HG03066 (cell line): ENCODE data around the gene BIK.
"Not testable (repeated sequence)": the region's sequence is repeated elsewhere in the genome, so short reads cannot be mapped to it uniquely, and the experiment has no call there.

Experiments used
- ATAC-seq: cut with Tn5 transposase; IDR thresholded peaks from one replicate; pipeline ENCODE4 v1.9.1; 2021; ENCODE audit warnings: low read depth; ENCODE audit not compliant: unreplicated experiment

Gene BIK

GRCh38 chr22:43133401-43133800 lies 22.9 kb downstream of the BIK start:
- no peak for ATAC-seq

- no peak for ATAC-seq
Measured at GRCh38 chr22:43134553-43134952, 24.0 kb downstream of the BIK start.

- ATAC-seq = no peak
Measured at GRCh38 chr22:43135565-43135964, 25.0 kb downstream of the BIK start.

GRCh38 chr22:43136255-43136654 lies 25.7 kb downstream of the BIK start:
- ATAC-seq = no peak

DNA sequence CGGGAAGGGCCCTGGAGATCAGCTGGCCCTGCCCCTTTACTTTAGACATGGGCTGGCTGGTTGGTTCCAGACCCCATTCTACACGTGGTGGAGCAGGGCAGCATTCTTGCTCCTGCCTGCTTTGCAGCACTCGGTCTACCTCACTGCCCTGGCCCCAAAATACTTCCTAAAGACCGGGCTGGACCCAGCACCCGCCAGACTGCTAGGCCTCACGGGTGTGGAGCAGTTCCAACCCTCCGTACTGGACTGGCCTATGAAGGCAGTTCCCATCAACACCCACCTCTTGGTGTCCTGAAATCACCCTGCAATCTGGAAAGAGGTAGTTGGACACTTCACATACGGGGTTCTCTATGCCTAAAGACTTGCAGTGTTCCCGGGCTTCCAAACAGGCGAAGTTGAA lies 26.3 kb downstream of the BIK start:
- no peak for ATAC-seq

- ATAC-seq = peak; percentile 69
Measured at GRCh38 chr22:43142880-43143562, 32.5 kb downstream of the BIK start, which contains the start of gene MCAT. MCAT (minus strand) TSS chr22:43143398; CDS start chr22:43143348, 50 bp downstream.

DNA sequence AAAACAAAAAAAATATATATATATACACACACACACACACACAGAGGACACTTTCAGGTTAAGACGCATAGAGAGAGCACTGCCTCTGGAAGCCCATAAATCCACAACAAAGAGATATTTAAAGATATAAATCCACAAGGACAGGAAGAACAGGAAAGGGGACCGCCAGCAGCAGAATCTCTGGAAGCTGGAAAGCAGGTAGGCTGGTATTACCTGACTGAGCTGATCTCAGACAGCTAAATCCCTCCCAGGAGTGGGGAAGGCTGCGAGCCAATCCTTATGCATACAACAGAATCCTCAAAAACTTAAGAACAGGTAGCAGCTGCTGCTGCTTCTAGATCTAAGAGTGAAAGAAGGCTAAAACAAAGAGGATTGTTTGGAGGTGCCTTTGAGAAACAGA lies 34.4 kb downstream of the BIK start:
- ATAC-seq = no peak

- not testable (repeated sequence) for ATAC-seq
Measured at GRCh38 chr22:43145371-43145770, 34.8 kb downstream of the BIK start.

DNA sequence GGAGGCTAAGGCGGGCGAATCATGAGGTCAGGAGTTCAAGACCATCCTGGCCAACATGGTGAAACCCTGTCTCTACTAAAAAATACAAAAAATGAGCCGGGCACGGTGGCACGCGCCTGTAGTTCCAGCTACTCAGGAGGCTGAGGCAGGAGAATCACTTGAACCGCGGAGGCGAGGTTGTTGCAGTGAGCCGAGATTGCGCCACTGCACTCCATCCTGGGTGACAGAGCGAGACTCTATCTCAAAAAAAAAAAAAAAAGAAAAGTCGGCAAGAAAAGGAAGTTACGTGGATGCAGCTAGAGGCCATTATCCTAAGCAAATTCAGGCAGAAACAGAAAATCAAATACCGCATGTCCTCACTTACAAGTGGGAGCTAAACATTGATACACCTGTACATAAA lies 35.8 kb downstream of the BIK start:
- not testable (repeated sequence) for ATAC-seq

DNA sequence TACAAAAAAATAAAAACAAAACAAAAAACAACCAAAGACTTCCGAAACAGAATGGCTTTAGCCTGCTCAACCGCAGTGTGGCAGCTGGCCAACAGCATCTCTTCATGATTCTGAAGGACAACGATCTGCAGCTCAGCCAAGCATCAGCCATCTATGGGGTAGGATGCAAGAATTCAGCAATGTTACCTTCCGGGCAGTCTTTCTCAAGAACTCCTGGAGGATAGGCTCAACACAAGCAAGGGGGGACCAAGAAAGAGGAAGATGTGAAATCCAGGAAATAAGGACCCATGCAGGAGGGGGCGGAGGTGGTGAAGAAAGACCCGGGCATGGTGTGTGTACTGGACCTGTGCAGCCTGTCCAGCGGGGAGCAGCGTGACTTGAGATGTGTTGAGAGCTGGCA lies 37.3 kb downstream of the BIK start:
- no peak for ATAC-seq

DNA sequence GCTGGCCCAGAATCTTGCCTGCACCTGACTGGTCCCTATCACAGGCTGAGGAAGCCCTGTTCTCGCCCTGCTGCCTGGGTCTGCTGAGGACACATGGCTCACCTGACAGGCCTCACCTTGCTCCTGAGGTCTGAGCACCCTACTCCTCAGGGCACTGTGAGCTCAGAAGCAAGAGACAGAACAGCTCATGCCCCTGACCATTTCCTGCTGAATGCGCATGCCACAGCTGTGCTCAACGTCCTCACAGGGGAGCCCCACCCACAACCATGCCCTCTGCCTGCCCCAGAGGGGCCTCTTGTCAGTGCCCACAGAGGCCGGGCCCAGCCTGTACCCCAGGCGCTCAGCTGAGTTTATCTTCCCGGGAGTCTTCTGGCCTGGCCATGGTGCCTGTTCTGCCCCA lies 38.0 kb downstream of the BIK start:
- no peak for ATAC-seq

DNA sequence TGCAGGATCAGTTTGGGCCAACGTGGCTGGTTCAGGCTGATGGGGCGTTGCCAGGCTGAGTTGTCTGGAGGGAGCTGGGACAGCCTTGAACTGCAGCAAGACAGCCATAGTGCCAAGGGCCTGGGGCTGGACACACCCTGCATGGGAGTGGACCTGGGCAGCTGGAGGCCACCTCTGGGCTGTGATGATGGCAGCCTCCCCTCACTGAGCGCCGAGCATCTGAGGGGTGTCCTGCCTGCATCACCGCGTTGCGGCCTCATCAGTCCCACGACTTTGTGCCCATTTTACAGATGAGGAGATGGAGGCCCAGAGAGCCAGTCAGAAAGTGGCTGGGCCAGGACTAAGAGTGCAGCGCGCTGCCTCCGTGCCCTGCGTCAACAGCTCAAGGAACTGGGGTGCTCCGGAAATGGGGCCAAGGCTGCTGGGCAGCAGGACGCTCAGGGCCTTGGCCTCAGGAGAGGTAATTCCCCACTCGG lies 40.2 kb downstream of the BIK start:
- no peak for ATAC-seq

- no peak for ATAC-seq
Measured at GRCh38 chr22:43151251-43152002, 40.9 kb downstream of the BIK start, which contains the start of gene TSPO. TSPO (plus strand) TSS chr22:43151559; CDS start chr22:43159239, 7,680 bp downstream.

GRCh38 chr22:43152003-43152356 lies 41.4 kb downstream of the BIK start:
- ATAC-seq = no peak

DNA sequence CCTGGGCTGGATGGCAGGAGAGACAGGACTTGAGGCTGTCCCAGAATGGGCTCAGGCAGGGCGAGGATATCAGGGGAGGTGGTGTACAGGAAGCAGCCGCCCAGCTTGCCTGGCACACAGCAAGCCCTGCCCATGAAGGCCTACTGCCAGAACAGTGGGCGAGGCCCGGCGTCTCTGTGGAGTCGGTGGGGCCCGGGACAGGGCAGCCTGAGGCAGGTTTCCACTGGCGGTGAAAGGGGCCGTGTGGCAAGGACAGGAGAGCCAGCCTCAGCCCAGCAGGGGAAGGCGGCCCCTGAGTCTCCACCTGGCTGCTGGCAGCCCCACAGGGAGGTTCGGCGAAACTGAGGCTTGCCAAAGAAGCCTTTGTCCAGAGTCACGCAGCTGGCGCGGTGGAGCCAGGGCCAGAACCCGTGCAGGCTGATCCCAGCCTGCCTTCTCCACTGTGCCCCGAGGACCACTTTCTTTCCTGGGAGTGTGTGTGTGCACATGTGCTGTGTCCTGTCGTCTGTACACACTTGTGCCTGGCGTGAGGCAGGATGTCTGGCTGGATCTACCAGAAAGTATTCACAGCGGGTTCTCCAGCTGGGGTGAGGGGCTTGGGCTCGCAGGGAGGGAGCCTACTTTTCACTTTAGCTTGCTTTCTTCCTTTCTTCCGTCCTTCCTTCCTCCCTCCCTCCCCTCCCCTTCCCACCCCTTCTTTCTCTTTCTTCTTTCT lies 42.0 kb downstream of the BIK start:
- no peak for ATAC-seq

GRCh38 chr22:43153899-43154298 lies 43.3 kb downstream of the BIK start:
- no peak for ATAC-seq

- no peak for ATAC-seq
Measured at GRCh38 chr22:43154887-43155536, 44.5 kb downstream of the BIK start.

DNA sequence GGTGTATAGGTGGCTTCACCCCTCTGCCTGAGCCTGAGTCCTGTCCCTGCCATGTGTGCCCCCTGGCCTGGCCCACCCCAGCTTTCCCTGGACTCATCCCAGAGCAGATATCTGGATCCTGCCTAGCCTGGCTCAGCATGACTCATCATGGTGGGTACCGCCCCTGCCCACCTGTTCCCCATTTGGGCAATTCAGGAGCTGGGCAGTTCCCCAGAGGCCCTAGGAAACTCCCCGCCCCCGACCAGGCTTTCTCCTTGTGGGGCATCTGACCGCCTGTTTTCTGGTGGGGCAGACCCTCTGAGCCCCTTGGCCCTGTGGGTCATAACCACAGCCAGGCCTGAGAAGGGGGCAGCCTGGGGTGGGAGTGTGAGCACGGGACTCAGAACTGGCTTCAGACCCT lies 45.2 kb downstream of the BIK start:
- no peak for ATAC-seq

DNA sequence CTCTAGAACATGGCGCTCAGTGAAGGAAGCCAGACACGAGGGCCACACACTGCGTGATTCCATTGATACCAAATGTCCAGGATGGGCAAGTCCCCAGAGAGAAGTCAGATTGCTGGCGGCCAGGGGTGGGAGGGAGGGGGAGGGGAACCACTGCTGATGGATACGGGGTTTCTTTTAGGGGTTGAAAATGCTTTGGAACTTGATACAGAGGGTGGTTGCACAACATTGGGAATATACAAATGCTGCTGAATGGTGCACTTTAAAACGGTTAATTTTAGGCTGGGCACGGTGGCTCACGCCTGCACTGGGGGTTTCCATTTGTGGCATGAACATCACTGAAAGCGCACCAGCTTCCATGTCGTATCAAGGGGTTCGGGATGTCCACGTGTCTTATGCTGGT lies 45.9 kb downstream of the BIK start:
- ATAC-seq = no peak

- no peak for ATAC-seq
Measured at GRCh38 chr22:43157874-43158546, 47.5 kb downstream of the BIK start.
